ENCODE data around the gene DPP6.

Gene DPP6

GRCh38 chr7:154699417-154699816, 647.2 kb downstream of the DPP6 start:
- no peak for DNase-seq (ENCODE audit: low spot score)

GRCh38 chr7:154709840-154710520, 657.8 kb downstream of the DPP6 start:
- no peak for DNase-seq (ENCODE audit: low spot score)

- no peak for DNase-seq (ENCODE audit: low spot score)
These were observed 667.8 kb downstream of the DPP6 start for GRCh38 chr7:154720016-154720415.

GRCh38 chr7:154721086-154721485, 668.9 kb downstream of the DPP6 start:
- no peak for DNase-seq (ENCODE audit: low spot score)

GRCh38 chr7:154726368-154726767, 674.2 kb downstream of the DPP6 start:
- no peak for DNase-seq (ENCODE audit: low spot score)

- no peak for DNase-seq (ENCODE audit: low spot score)
These were observed 676.9 kb downstream of the DPP6 start for GRCh38 chr7:154729056-154729455.

GRCh38 chr7:154735766-154736165, 683.6 kb downstream of the DPP6 start:
- no peak for DNase-seq (ENCODE audit: low spot score)

- DNase-seq (ENCODE audit: low spot score) = no peak
These were observed 684.2 kb downstream of the DPP6 start for GRCh38 chr7:154736389-154736788.

- no peak for DNase-seq (ENCODE audit: low spot score)
These were observed 686.0 kb downstream of the DPP6 start for GRCh38 chr7:154738216-154738615.

- no peak for DNase-seq (ENCODE audit: low spot score)
These were observed 688.9 kb downstream of the DPP6 start for GRCh38 chr7:154741131-154741530.

- DNase-seq (ENCODE audit: low spot score) = no peak
These were observed 691.0 kb downstream of the DPP6 start for GRCh38 chr7:154743206-154743605.

- DNase-seq (ENCODE audit: low spot score) = peak; percentile 54
These were observed 692.2 kb downstream of the DPP6 start for GRCh38 chr7:154744256-154744860.

GRCh38 chr7:154744861-154745258, 692.7 kb downstream of the DPP6 start:
- no peak for DNase-seq (ENCODE audit: low spot score)

- DNase-seq (ENCODE audit: low spot score) = no peak
These were observed 694.6 kb downstream of the DPP6 start for GRCh38 chr7:154746571-154747360.

GRCh38 chr7:154748089-154748786, 696.0 kb downstream of the DPP6 start:
- no peak for DNase-seq (ENCODE audit: low spot score)

- DNase-seq (ENCODE audit: low spot score) = no peak
These were observed 698.2 kb downstream of the DPP6 start for GRCh38 chr7:154750353-154750801.

GRCh38 chr7:154753226-154753625, 701.0 kb downstream of the DPP6 start:
- DNase-seq (ENCODE audit: low spot score) = no peak

- DNase-seq (ENCODE audit: low spot score) = no peak
These were observed 705.6 kb downstream of the DPP6 start for GRCh38 chr7:154757756-154758155.

GRCh38 chr7:154759989-154760388, 707.8 kb downstream of the DPP6 start:
- DNase-seq (ENCODE audit: low spot score) = no peak

GRCh38 chr7:154765118-154765517, 712.9 kb downstream of the DPP6 start:
- DNase-seq (ENCODE audit: low spot score) = no peak

- DNase-seq (ENCODE audit: low spot score) = no peak
These were observed 714.9 kb downstream of the DPP6 start for GRCh38 chr7:154767142-154767541.

GRCh38 chr7:154767821-154768415, 715.7 kb downstream of the DPP6 start:
- DNase-seq (ENCODE audit: low spot score) = no peak
